ENCODE data around the gene CENPT.

CENPT gene

GRCh38 chr16:67886387-67886786 lies 38.9 kb upstream of the CENPT start:
- no peak overlapping the region for H3K4me3 ChIP-seq (replicated peaks; ENCODE audit: low read depth, low read length)
- DNase-seq (ENCODE audit: low read depth): no peak
- no peak for TF ChIP-seq CTCF (IDR thresholded peaks at IDR 0.05; ENCODE audit: low read length, missing control alignments)

DNA sequence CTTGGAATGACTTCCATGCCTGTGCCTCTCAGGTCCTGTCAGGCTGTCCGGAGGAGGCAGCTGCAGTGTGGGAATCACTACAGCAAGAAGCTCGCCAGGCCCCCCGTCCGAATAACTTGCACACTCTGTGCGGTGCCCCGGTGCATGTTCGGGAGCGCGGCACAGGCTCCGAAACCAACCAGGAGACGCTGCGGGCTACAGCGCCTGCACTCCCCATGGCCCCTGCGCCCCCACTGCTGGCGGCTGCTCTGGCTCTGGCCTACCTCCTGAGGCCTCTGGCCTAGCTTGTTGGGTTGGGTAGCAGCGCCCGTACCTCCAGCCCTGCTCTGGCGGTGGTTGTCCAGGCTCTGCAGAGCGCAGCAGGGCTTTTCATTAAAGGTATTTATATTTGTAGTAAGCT lies 38.5 kb upstream of the CENPT start:
- no peak for DNase-seq (ENCODE audit: low read depth)
- no peak overlapping the region for H3K4me3 ChIP-seq (replicated peaks; ENCODE audit: low read depth, low read length)
- TF ChIP-seq CTCF (IDR thresholded peaks at IDR 0.05; ENCODE audit: low read length, missing control alignments): no peak

DNA sequence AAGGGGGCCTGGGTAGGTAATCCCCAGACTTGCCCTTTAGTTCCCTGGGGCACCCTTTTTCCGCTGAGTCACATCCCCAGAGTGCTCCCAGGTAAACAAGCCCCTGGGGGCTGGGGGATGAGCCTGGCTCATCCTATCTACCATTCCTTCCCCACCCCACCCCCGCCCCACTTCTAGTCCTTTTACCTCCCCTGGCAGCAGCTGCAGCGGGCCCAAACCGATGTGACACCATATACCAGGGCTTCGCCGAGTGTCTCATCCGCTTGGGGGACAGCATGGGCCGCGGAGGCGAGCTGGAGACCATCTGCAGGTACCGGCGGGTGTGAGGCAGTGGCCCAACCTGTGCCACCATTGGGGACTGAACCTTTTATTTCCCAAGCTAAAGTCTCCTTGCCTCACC lies 38.1 kb upstream of the CENPT start:
- H3K4me3 ChIP-seq (replicated peaks; ENCODE audit: low read depth, low read length): no peak overlapping the region
- TF ChIP-seq CTCF (IDR thresholded peaks at IDR 0.05; ENCODE audit: low read length, missing control alignments): no peak

GRCh38 chr16:67884684-67885083 lies 37.2 kb upstream of the CENPT start, which contains the start of gene NRN1L:
Gene NRN1L (plus strand): TSS chr16:67884885. CDS start chr16:67884904, 19 bp downstream.
- H3K4me3 ChIP-seq (replicated peaks; ENCODE audit: low read depth, low read length): no peak within 1 kb of the TSS
- no peak for TF ChIP-seq CTCF (IDR thresholded peaks at IDR 0.05; ENCODE audit: low read length, missing control alignments)
- DNase-seq (ENCODE audit: low read depth): peak; percentile 91

More for the DNA sequence above, 38.1 kb upstream of the CENPT start:
- DNase-seq (ENCODE audit: low read depth): no peak

GRCh38 chr16:67883872-67884261 lies 36.4 kb upstream of the CENPT start:
- peak; percentile 56 for DNase-seq (ENCODE audit: low read depth)
- H3K4me3 ChIP-seq (replicated peaks; ENCODE audit: low read depth, low read length): no peak overlapping the region
- peak; percentile 84 for TF ChIP-seq CTCF (IDR thresholded peaks at IDR 0.05; ENCODE audit: low read length, missing control alignments)

DNA sequence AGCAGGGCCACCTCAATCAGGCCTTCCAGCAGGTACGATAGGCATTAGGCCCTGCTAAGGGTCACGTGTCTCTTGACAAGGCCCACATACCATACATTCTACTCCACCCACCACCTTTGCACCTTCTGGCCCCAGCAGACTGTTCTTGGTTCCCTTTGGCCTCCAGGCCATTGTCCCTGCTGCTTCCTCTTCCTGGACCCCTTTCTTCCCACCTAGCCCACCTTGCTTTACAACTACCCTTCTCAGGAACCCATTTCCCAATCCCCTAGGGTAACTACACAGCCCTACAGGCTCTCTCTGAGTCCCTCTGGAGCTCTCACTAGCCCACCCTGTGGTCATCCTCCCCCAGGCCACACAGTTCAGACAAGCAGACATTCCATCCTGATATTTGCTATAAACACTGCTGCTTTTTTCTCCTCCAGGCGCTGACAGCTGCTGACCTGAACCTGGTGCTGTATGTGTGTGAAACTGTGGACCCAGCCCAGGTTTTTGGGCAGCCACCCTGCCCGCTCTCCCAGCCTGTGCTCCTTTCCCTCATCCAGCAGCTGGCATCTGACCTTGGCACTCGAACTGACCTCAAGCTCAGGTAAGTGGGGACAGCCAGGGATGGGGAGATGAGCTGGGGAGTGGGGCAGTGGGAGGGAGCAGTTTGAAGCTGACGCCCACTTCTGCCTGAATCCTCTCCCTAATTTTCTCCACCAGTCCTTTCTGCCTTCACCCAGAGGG lies 35.8 kb upstream of the CENPT start:
- no peak overlapping the region for H3K4me3 ChIP-seq (replicated peaks; ENCODE audit: low read depth, low read length)
- TF ChIP-seq CTCF (IDR thresholded peaks at IDR 0.05; ENCODE audit: low read length, missing control alignments): no peak
- no peak for DNase-seq (ENCODE audit: low read depth)
